Stimulated activated effector memory CD8-positive, alpha-beta T cell treated with anti-CD3 and anti-CD28 coated beads, Interleukin-12 subunit alpha, Interleukin-12 subunit beta, amount 100 ng/mL, for 72 hours (primary cell): Measurements from ENCODE around the gene TP53BP1.

Source experiments
- ATAC-seq: fragments of 150-1000 bp; cut with Tn5 transposase; 2 replicates; pipeline ENCODE4 v1.10.0; 2021
- DNase-seq, 2 donors: peaks; one replicate each; pipeline ENCODE4 v3.0.0; 2021 to 2022; ENCODE audit warnings: low spot score in 2 of 2
- H3K27ac Mint-ChIP-seq: one replicate; pipeline ENCODE4 v1.8.0; 2022; ENCODE audit warnings: mild to moderate bottlenecking, mixed read lengths
- H3K36me3 Mint-ChIP-seq: one replicate; pipeline ENCODE4 v1.8.0; 2022; ENCODE audit warnings: mild to moderate bottlenecking, mixed read lengths
- H3K4me1 Mint-ChIP-seq: one replicate; pipeline ENCODE4 v1.8.0; 2022; ENCODE audit warnings: mixed read lengths
- H3K4me3 Mint-ChIP-seq: one replicate; pipeline ENCODE4 v1.8.0; 2022; ENCODE audit warnings: mild to moderate bottlenecking, mixed read lengths
- H3K9me3 Mint-ChIP-seq: one replicate; pipeline ENCODE4 v1.8.0; 2022; ENCODE audit warnings: mixed read lengths

Gene TP53BP1

GRCh38 chr15:43511012-43511885 is 18.3 kb upstream of the TP53BP1 start:
- ATAC-seq (no peak), DNase-seq (peak in 1 of 2 donors; percentile 58)
- H3K4me1 Mint-ChIP-seq: peaks cover 37% of the 10 kb centered on the region

GRCh38 chr15:43510200-43511011 is 17.4 kb upstream of the TP53BP1 start:
- H3K4me1 Mint-ChIP-seq: peaks cover 37% of the 10 kb centered on the region
- peaks cover 20% of the 10 kb centered on the region for H3K36me3 Mint-ChIP-seq
- DNase-seq (peak; percentile 88 to 96), ATAC-seq (peak; percentile 96)
- peak overlapping the region; percentile 95 for H3K27ac Mint-ChIP-seq
- peak overlapping the region; percentile 90 for H3K4me3 Mint-ChIP-seq
- no peaks in the 10 kb centered on the region for H3K9me3 Mint-ChIP-seq

More at GRCh38 chr15:43511012-43511885, 18.3 kb upstream of the TP53BP1 start:
- peaks cover 20% of the 10 kb centered on the region for H3K36me3 Mint-ChIP-seq
- peak overlapping the region; percentile 95 for H3K27ac Mint-ChIP-seq
- peak overlapping the region; percentile 90 for H3K4me3 Mint-ChIP-seq
- H3K9me3 Mint-ChIP-seq: no peaks in the 10 kb centered on the region

- ATAC-seq (no peak), DNase-seq (no peak)
- Mint-ChIP-seq H3K27ac (peak overlapping the region; percentile 95), H3K4me3 (peak overlapping the region; percentile 90), H3K9me3 (no peaks in the 10 kb centered on the region), H3K4me1 (peaks cover 37% of the 10 kb centered on the region), H3K36me3 (peaks cover 20% of the 10 kb centered on the region)
Observed at GRCh38 chr15:43509660-43510199, 16.8 kb upstream of the TP53BP1 start.

- peaks cover 20% of the 10 kb centered on the region for H3K36me3 Mint-ChIP-seq
- H3K27ac Mint-ChIP-seq: no peak overlapping the region
- H3K4me1 Mint-ChIP-seq: peaks cover 31% of the 10 kb centered on the region
- ATAC-seq (no peak), DNase-seq (no peak)
- H3K4me3 Mint-ChIP-seq: peak overlapping the region; percentile 90
- H3K9me3 Mint-ChIP-seq: no peaks in the 10 kb centered on the region
Observed at GRCh38 chr15:43508991-43509659, 16.2 kb upstream of the TP53BP1 start.

- Mint-ChIP-seq H3K4me3 (no peak overlapping the region), H3K36me3 (peaks cover 20% of the 10 kb centered on the region), H3K27ac (no peak overlapping the region), H3K4me1 (peaks cover 24% of the 10 kb centered on the region), H3K9me3 (no peaks in the 10 kb centered on the region)
- DNase-seq: no peak
- no peak for ATAC-seq
Observed at GRCh38 chr15:43508421-43508820, 15.5 kb upstream of the TP53BP1 start.

GRCh38 chr15:43505738-43506137 is 12.8 kb upstream of the TP53BP1 start:
- no peak overlapping the region for H3K4me3 Mint-ChIP-seq
- ATAC-seq: no peak
- no peaks in the 10 kb centered on the region for H3K9me3 Mint-ChIP-seq
- H3K27ac Mint-ChIP-seq: no peak overlapping the region
- H3K4me1 Mint-ChIP-seq: peaks cover 11% of the 10 kb centered on the region
- no peak for DNase-seq
- peaks cover 4% of the 10 kb centered on the region for H3K36me3 Mint-ChIP-seq

GRCh38 chr15:43499635-43500034 is 6.7 kb upstream of the TP53BP1 start:
- ATAC-seq (no peak), DNase-seq (no peak)
- H3K4me1 Mint-ChIP-seq: no peaks in the 10 kb centered on the region
- H3K27ac Mint-ChIP-seq: no peak overlapping the region
- H3K9me3 Mint-ChIP-seq: no peaks in the 10 kb centered on the region
- H3K36me3 Mint-ChIP-seq: no peaks in the 10 kb centered on the region
- H3K4me3 Mint-ChIP-seq: no peak overlapping the region

- ATAC-seq (no peak), DNase-seq (no peak)
- Mint-ChIP-seq H3K4me1 (peaks cover under 1% of the 10 kb centered on the region), H3K4me3 (no peak overlapping the region), H3K27ac (no peak overlapping the region), H3K36me3 (no peaks in the 10 kb centered on the region), H3K9me3 (no peaks in the 10 kb centered on the region)
Observed at GRCh38 chr15:43498990-43499389, 6.0 kb upstream of the TP53BP1 start.

GRCh38 chr15:43493703-43494472 is 932 bp upstream of the TP53BP1 start:
- peak overlapping the region; percentile 96 for H3K4me3 Mint-ChIP-seq
- no peak for DNase-seq

GRCh38 chr15:43492266-43492665 is 690 bp downstream of the TP53BP1 start:
- DNase-seq (no peak), ATAC-seq (no peak)
- peaks cover 45% of the 10 kb centered on the region for H3K36me3 Mint-ChIP-seq
- peak overlapping the region; percentile 98 for H3K27ac Mint-ChIP-seq
- H3K9me3 Mint-ChIP-seq: no peaks in the 10 kb centered on the region
- H3K4me3 Mint-ChIP-seq: peak overlapping the region; percentile 96
- H3K4me1 Mint-ChIP-seq: peaks cover 32% of the 10 kb centered on the region

More at GRCh38 chr15:43493703-43494472, 932 bp upstream of the TP53BP1 start:
- H3K27ac Mint-ChIP-seq: peak overlapping the region; percentile 98
- H3K4me1 Mint-ChIP-seq: peaks cover 30% of the 10 kb centered on the region
- no peaks in the 10 kb centered on the region for H3K9me3 Mint-ChIP-seq
- no peak for ATAC-seq
- peaks cover 32% of the 10 kb centered on the region for H3K36me3 Mint-ChIP-seq

GRCh38 chr15:43489191-43489590 is 3.8 kb downstream of the TP53BP1 start:
- ATAC-seq (no peak), DNase-seq (no peak)
- Mint-ChIP-seq H3K27ac (no peak overlapping the region), H3K4me1 (peaks cover 37% of the 10 kb centered on the region), H3K4me3 (no peak overlapping the region), H3K9me3 (no peaks in the 10 kb centered on the region), H3K36me3 (peaks cover 70% of the 10 kb centered on the region)

GRCh38 chr15:43488790-43489189 is 4.2 kb downstream of the TP53BP1 start:
- Mint-ChIP-seq H3K36me3 (peaks cover 70% of the 10 kb centered on the region), H3K4me3 (no peak overlapping the region), H3K27ac (peak overlapping the region; percentile 8), H3K9me3 (no peaks in the 10 kb centered on the region), H3K4me1 (peaks cover 39% of the 10 kb centered on the region)
- ATAC-seq: no peak
- no peak for DNase-seq

GRCh38 chr15:43487271-43487895 is 5.6 kb downstream of the TP53BP1 start:
- ATAC-seq (no peak), DNase-seq (no peak)
- peaks cover 68% of the 10 kb centered on the region for H3K36me3 Mint-ChIP-seq
- H3K27ac Mint-ChIP-seq: no peak overlapping the region
- no peaks in the 10 kb centered on the region for H3K9me3 Mint-ChIP-seq
- H3K4me1 Mint-ChIP-seq: peaks cover 27% of the 10 kb centered on the region
- no peak overlapping the region for H3K4me3 Mint-ChIP-seq

GRCh38 chr15:43484455-43484854 is 8.5 kb downstream of the TP53BP1 start:
- DNase-seq (no peak), ATAC-seq (no peak)
- Mint-ChIP-seq H3K9me3 (no peaks in the 10 kb centered on the region), H3K36me3 (peaks cover 73% of the 10 kb centered on the region), H3K4me1 (peaks cover 17% of the 10 kb centered on the region), H3K27ac (no peak overlapping the region), H3K4me3 (no peak overlapping the region)
